Fibroblast of mammary gland (primary cell): ENCODE measurements around the gene SOD2.
A peak's percentile ranks its signal among the peaks of the same experiment; 100 is the strongest.

ENCODE experiments used
- DNase-seq: peaks from one replicate; pipeline ENCODE4 v3.0.0-alpha.2; 2010; ENCODE audit warnings: low read depth
- H3K4me3 ChIP-seq: 2 replicates; pipeline ENCODE4 v1.5.1; 2011; ENCODE audit warnings: low read depth, mild to moderate bottlenecking, low read length, moderate library complexity; ENCODE audit not compliant: control insufficient read depth
- CTCF ChIP-seq: conservative IDR thresholded peaks from 2 replicates; pipeline ENCODE4 v1.5.1; 2011; ENCODE audit warnings: low read depth, low read length, inconsistent platforms; ENCODE audit not compliant: control insufficient read depth, insufficient read depth

The SOD2 gene

GRCh38 chr6:159701413-159701999 lies 8.5 kb upstream of the SOD2 start:
- no peak overlapping the region for H3K4me3 ChIP-seq
- peak; percentile 98 for DNase-seq
- TF ChIP-seq CTCF = no peak

- TF ChIP-seq CTCF = no peak
- H3K4me3 ChIP-seq = no peak overlapping the region
- peak; percentile 59 for DNase-seq
These were observed 7.9 kb upstream of the SOD2 start for GRCh38 chr6:159700970-159701369.

GRCh38 chr6:159695984-159696383 lies 2.9 kb upstream of the SOD2 start:
- peak; percentile 71 for DNase-seq
- TF ChIP-seq CTCF = no peak

GRCh38 chr6:159693894-159694545 lies 979 bp upstream of the SOD2 start:
- no peak for TF ChIP-seq CTCF
- peak; percentile 51 for DNase-seq
- peak overlapping the region; percentile 82 for H3K4me3 ChIP-seq

More at GRCh38 chr6:159695984-159696383, 2.9 kb upstream of the SOD2 start:
- H3K4me3 ChIP-seq = no peak overlapping the region

- DNase-seq = no peak
- peak overlapping the region; percentile 82 for H3K4me3 ChIP-seq
- no peak for TF ChIP-seq CTCF
These were observed 526 bp downstream of the SOD2 start for GRCh38 chr6:159692303-159693127.

- no peak for TF ChIP-seq CTCF
- peak overlapping the region; percentile 82 for H3K4me3 ChIP-seq
- no peak for DNase-seq
These were observed 1.1 kb downstream of the SOD2 start for GRCh38 chr6:159691963-159692287.
